Gastrocnemius medialis (tissue), 4 donors: Measurements from ENCODE around the gene RAB22A. TPM values are rescaled to one million over a fixed set of nuclear protein-coding genes. Genes with fewer than 3 reads are reported as not detected.

Experiments used
- ATAC-seq, 2 donors: fragments of 150-250 bp; one replicate each; pipeline ENCODE4 v1.9.1; 2016
- DNase-seq, 2 donors: peaks; one replicate each; pipeline ENCODE4 v3.0.0-alpha.2; 2019
- H3K27ac ChIP-seq, 4 donors: fragments of 200-600 bp; sonication (generic); 1 replicate in 1 of 4; 2 replicates in 3 of 4; pipeline ENCODE4 v1.5.1; 2016 to 2018; ENCODE audit warnings: mild to moderate bottlenecking in 2 of 4, moderate library complexity in 1 of 4
- H3K27me3 ChIP-seq, 3 donors: fragments of 200-600 bp; sonication (generic) in 2 of 3; 1 replicate in 1 of 3; 2 replicates in 2 of 3; pipeline versions ENCODE4 v1.5.1 to v1.6.0; 2016 to 2019; ENCODE audit warnings: mild to moderate bottlenecking in 1 of 3, moderate library complexity in 1 of 3
- H3K36me3 ChIP-seq, 2 donors: fragments of 200-600 bp; sonication (generic) in 1 of 2; one replicate each; pipeline ENCODE4 v1.5.1; 2017 to 2018
- H3K4me1 ChIP-seq, 2 donors: fragments of 200-600 bp; sonication (generic) in 1 of 2; one replicate each; pipeline ENCODE4 v1.5.1; 2016 to 2017; ENCODE audit warnings: mild to moderate bottlenecking in 2 of 2
- H3K4me3 ChIP-seq, 4 donors: fragments of 200-600 bp; sonication (generic) in 3 of 4; 1 replicate in 1 of 4; 2 replicates in 3 of 4; pipeline ENCODE4 v1.5.1; 2016 to 2019; ENCODE audit warnings: mild to moderate bottlenecking in 2 of 4
- H3K9me3 ChIP-seq, 3 donors: fragments of 200-600 bp; sonication (generic) in 2 of 3; 1 replicate in 1 of 3; 2 replicates in 2 of 3; pipeline ENCODE4 v1.5.1; 2016 to 2019
- POLR2A ChIP-seq, 2 donors: fragments of 450-650 bp; IDR thresholded peaks; one replicate each; pipeline ENCODE4 v1.6.1; 2017; ENCODE audit warnings: antibody characterized with exemption in 2 of 2, mild to moderate bottlenecking in 2 of 2, moderate library complexity in 2 of 2
- in situ Hi-C, 4 donors: fragments of 200-750 bp; cut with MboI; loops; one replicate each; pipeline versions ENCODE4 v1.15.0 to v1.8.0; 2017; ENCODE audit warnings: low sequenced_read_pairs in 4 of 4
- intact Hi-C: fragments of 100-400 bp; cut with DNase I; formaldehyde crosslinking; loops from one replicate; pipeline ENCODE4 v1.15.1; 2023; ENCODE audit warnings: low total_unique reads
- total RNA-seq, 4 donors: library from RNA; depleted of rRNA; stranded (reverse); fragments of >200 nt; gene quantifications; one replicate each; pipeline versions ENCODE4 v1.1.0 to v1.2.3, GENCODE V29; 2016
- TF ChIP-seq, protein P1 (sequence below), 5 experiments: fragments of 450-650 bp in 3 of 5; fragments of 200-600 bp in 2 of 5; sonication (generic) in 2 of 5; IDR thresholded peaks in 4 of 5; conservative IDR thresholded peaks in 1 of 5; 1 replicate in 4 of 5; 2 replicates in 1 of 5; pipeline ENCODE4 v1.5.1; 2016 to 2019; ENCODE audit warnings: antibody characterized with exemption in 5 of 5, mild to moderate bottlenecking in 3 of 5, moderate library complexity in 3 of 5

Gene RAB22A
- total RNA-seq, 4 donors from 2014 or later = 8.0 to 10.9 (median 9.3) TPM

DNA sequence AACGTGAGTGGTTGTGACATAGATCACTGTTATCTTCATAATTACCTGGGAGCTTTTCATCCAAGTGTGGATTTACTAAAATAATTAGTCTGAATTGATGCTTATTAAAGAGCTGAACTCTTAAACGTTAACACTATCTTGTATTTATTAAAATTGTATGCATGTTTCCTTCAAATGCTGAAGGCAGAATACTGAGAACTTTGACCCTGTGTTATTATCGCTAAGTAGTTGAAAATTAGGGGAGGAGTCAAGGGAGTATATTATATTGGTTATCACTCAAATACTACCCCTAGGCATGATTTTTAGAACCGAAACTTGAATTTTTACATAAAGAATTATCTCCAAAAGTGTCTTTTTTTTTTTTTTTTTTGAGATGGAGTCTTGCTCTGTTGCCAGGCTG lies 85.3 kb downstream of the RAB22A start:
- ATAC-seq (no peak), DNase-seq (no peak)
- Histone ChIP-seq H3K27ac (no peak overlapping the region), H3K27me3 (no peaks in the 10 kb centered on the region), H3K4me1 (peaks cover 64 to 93% of the 10 kb centered on the region in 2 donors), H3K36me3 (peaks cover 0 to 6% of the 10 kb centered on the region in 2 donors), H3K4me3 (no peak overlapping the region), H3K9me3 (no peaks in the 10 kb centered on the region)
- in situ Hi-C loops (no loop called here), intact Hi-C loops (loop anchor here (10.0 kb wide), 1 partner anchor 680 kb away; the partner anchor contains the start of gene PMEPA1)
- TF ChIP-seq POLR2A (IDR thresholded peaks at IDR 0.05) = no peak

DNA sequence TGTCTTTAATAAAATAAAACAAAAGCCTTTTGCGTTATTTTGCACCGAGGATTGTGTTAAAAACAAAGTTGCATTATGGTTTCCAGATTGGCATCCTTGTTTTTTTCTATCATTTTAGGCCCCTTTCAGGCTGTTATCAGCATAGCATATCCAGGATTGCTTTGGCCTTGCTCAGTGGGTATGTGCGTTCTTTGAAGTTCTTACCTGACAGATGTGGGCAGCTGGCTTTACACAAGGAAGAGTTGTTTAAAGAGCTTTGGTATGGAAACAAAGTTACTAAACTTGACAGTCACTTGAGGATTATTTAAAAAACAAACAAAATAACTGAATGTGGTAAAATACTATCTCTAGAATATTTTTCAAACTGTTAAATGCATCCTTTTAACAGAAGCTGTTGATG lies 86.1 kb downstream of the RAB22A start:
- Histone ChIP-seq H3K4me3 (no peak overlapping the region), H3K4me1 (peaks cover 64 to 93% of the 10 kb centered on the region in 2 donors), H3K9me3 (no peaks in the 10 kb centered on the region), H3K27ac (no peak overlapping the region), H3K27me3 (no peaks in the 10 kb centered on the region), H3K36me3 (peaks cover 0 to 2% of the 10 kb centered on the region in 2 donors)
- in situ Hi-C loops (no loop called here), intact Hi-C loops (loop anchor here (10.0 kb wide), 1 partner anchor 681 kb away; the partner anchor contains the start of gene PMEPA1)
- DNase-seq = no peak
- ATAC-seq = no peak
- no peak for TF ChIP-seq POLR2A (IDR thresholded peaks at IDR 0.05)
- TF ChIP-seq, protein P1, sequence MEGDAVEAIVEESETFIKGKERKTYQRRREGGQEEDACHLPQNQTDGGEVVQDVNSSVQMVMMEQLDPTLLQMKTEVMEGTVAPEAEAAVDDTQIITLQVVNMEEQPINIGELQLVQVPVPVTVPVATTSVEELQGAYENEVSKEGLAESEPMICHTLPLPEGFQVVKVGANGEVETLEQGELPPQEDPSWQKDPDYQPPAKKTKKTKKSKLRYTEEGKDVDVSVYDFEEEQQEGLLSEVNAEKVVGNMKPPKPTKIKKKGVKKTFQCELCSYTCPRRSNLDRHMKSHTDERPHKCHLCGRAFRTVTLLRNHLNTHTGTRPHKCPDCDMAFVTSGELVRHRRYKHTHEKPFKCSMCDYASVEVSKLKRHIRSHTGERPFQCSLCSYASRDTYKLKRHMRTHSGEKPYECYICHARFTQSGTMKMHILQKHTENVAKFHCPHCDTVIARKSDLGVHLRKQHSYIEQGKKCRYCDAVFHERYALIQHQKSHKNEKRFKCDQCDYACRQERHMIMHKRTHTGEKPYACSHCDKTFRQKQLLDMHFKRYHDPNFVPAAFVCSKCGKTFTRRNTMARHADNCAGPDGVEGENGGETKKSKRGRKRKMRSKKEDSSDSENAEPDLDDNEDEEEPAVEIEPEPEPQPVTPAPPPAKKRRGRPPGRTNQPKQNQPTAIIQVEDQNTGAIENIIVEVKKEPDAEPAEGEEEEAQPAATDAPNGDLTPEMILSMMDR (IDR thresholded peaks at IDR 0.05 in 4 of 5, conservative IDR thresholded peaks at IDR 0.05 in 1 of 5) = no peak

DNA sequence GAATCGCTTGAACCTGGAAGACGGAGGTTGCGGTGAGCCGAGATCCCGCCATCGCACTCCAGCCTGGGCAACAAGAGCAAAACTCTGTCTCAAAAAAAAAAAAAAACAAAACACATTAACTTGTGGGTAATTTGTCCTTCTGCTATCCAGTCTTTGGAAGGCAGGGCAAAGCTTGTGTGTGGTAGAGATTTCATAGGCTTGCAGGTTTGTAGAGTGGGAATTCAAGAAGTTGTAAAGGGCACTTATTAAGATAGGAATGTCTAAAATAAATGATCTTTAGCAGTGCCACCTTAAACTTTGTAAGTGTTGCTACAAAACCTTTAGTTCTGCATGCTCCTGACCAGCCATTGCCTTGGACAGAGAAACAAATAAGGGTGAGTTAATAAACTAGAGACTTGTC lies 87.9 kb downstream of the RAB22A start:
- intact Hi-C loops (loop anchor here (10.0 kb wide), 1 partner anchor 683 kb away; the partner anchor contains the start of gene PMEPA1), in situ Hi-C loops (no loop called here)
- Histone ChIP-seq H3K4me3 (no peak overlapping the region), H3K27me3 (no peaks in the 10 kb centered on the region), H3K36me3 (no peaks in the 10 kb centered on the region), H3K9me3 (no peaks in the 10 kb centered on the region), H3K27ac (no peak overlapping the region), H3K4me1 (peaks cover 59 to 88% of the 10 kb centered on the region in 2 donors)
- no peak for TF ChIP-seq POLR2A (IDR thresholded peaks at IDR 0.05)
- TF ChIP-seq, protein P1 (IDR thresholded peaks at IDR 0.05 in 4 of 5, conservative IDR thresholded peaks at IDR 0.05 in 1 of 5) = no peak
- no peak for ATAC-seq
- no peak for DNase-seq

DNA sequence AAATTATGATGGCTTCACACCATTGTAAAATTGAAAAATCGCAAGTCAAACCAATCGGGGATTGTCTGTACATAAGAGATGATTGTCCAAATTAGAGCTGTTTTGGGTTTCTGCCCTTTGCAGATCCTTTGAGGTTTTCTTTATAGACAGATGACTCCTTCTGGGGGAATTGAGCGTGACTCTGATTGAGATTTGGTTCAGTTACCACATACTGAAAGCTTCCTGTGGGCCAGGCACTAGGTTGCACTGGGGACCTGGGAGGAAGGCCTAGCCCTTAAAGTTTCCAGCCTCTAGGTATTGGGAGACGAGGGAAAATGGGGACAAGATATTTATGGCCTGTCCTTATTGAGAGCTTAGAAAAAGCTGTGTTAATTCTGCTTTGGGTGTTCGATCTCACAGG lies 88.7 kb downstream of the RAB22A start:
- Histone ChIP-seq H3K4me1 (peaks cover 53 to 83% of the 10 kb centered on the region in 2 donors), H3K9me3 (no peaks in the 10 kb centered on the region), H3K36me3 (no peaks in the 10 kb centered on the region), H3K27me3 (no peaks in the 10 kb centered on the region), H3K4me3 (no peak overlapping the region), H3K27ac (no peak overlapping the region)
- intact Hi-C loops = loop anchor here (10.0 kb wide), 1 partner anchor 683 kb away; the partner anchor contains the start of gene PMEPA1
- in situ Hi-C loops = no loop called here
- ATAC-seq = no peak
- DNase-seq = no peak
- no peak for TF ChIP-seq POLR2A (IDR thresholded peaks at IDR 0.05)
- TF ChIP-seq, protein P1 (IDR thresholded peaks at IDR 0.05 in 4 of 5, conservative IDR thresholded peaks at IDR 0.05 in 1 of 5) = no peak

DNA sequence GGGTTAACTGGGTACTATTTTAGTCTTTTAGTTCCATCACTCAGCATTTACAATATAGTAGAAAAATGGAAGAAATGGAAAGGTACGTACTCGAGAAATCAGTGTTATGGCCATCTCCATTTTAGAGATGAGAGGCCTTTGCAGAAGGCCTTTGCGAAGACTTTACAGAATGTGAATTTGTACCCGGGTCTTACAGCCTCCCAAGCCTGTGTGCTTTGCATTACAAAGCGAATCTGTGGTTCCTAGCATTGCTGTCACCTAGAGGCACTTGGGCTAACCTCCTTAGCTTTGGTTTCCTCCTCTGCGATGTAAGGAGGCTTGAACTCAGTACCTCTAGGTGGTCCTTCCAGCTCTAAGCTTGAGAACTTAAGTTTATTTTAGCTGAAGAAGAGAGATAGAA lies 90.4 kb downstream of the RAB22A start:
- Histone ChIP-seq H3K9me3 (no peaks in the 10 kb centered on the region), H3K27ac (no peak overlapping the region), H3K36me3 (no peaks in the 10 kb centered on the region), H3K4me1 (peaks cover 62 to 86% of the 10 kb centered on the region in 2 donors), H3K27me3 (no peaks in the 10 kb centered on the region), H3K4me3 (no peak overlapping the region)
- no peak for DNase-seq
- TF ChIP-seq, protein P1 (IDR thresholded peaks at IDR 0.05 in 4 of 5, conservative IDR thresholded peaks at IDR 0.05 in 1 of 5) = no peak
- TF ChIP-seq POLR2A (IDR thresholded peaks at IDR 0.05) = no peak
- ATAC-seq = no peak
- in situ Hi-C loops = no loop called here
- intact Hi-C loops = loop anchor here (10.0 kb wide), 3 partner anchors 495 to 685 kb away; partner anchors contain the start of genes PMEPA1 and PRELID3B
